OCI-LY3 (cell line): ENCODE data around the gene NCAM2.

Experiments used
- H2AFZ ChIP-seq: fragments of 200-600, 300-600 bp; shearing (Covaris generic); 2 replicates; pipeline ENCODE4 v1.6.0; 2014; ENCODE audit warnings: antibody characterized with exemption, low read depth, low read length
- H3K27ac ChIP-seq: fragments of 200-600, 300-600 bp; sonication (generic); 2 replicates; pipeline ENCODE4 v1.5.1; 2014; ENCODE audit warnings: mild to moderate bottlenecking, low read length, moderate library complexity, mixed read lengths
- H3K27me3 ChIP-seq: fragments of 200-600, 300-600 bp; sonication (generic); 2 replicates; pipeline ENCODE4 v1.6.1; 2014; ENCODE audit warnings: low read depth, low read length, mixed read lengths
- H3K36me3 ChIP-seq: fragments of 200-600, 300-600 bp; sonication (generic); replicated peaks from 2 replicates; pipeline ENCODE3; 2014; ENCODE audit warnings: low read depth, low read length, mixed read lengths
- H3K4me1 ChIP-seq: fragments of 300-600, 200-600 bp; sonication (generic); 2 replicates; pipeline ENCODE4 v1.6.1; 2014; ENCODE audit warnings: low read length, mixed read lengths
- H3K4me2 ChIP-seq: fragments of 200-600, 300-600 bp; sonication (generic); 2 replicates; pipeline ENCODE4 v1.6.1; 2014; ENCODE audit warnings: low read length, mixed read lengths
- H3K4me3 ChIP-seq: fragments of 300-600, 200-600 bp; sonication (generic); 2 replicates; pipeline ENCODE4 v1.5.1; 2014; ENCODE audit warnings: antibody characterized with exemption, mild to moderate bottlenecking, low read length, moderate library complexity
- H3K79me2 ChIP-seq: fragments of 300-600, 200-600 bp; shearing (Covaris generic); 2 replicates; pipeline ENCODE4 v1.6.1; 2014; ENCODE audit warnings: mild to moderate bottlenecking, low read length, mixed read lengths
- H3K9ac ChIP-seq: fragments of 300-600, 200-600 bp; shearing (Covaris generic); 2 replicates; pipeline ENCODE4 v1.6.0; 2014; ENCODE audit warnings: mild to moderate bottlenecking, low read length, moderate library complexity
- H3K9me3 ChIP-seq: fragments of 200-600, 300-600 bp; shearing (Covaris generic); 2 replicates; pipeline ENCODE4 v1.6.1; 2014; ENCODE audit warnings: low read length, mixed read lengths; ENCODE audit not compliant: insufficient read depth
- H4K20me1 ChIP-seq: fragments of 200-600, 300-600 bp; sonication (generic); 2 replicates; pipeline ENCODE4 v1.6.1; 2016; ENCODE audit warnings: low read length, mixed read lengths; ENCODE audit not compliant: insufficient read depth
- CTCF ChIP-seq: fragments of 200-600, 300-600 bp; sonication (generic); IDR thresholded peaks from 2 replicates; pipeline ENCODE4 v1.5.1; 2014; ENCODE audit warnings: antibody characterized with exemption, low read length, low read depth
- EZH2phosphoT487 ChIP-seq: fragments of 200-600 bp; shearing (Covaris generic); IDR thresholded peaks from 2 replicates; pipeline ENCODE4 v1.6.1; 2018; ENCODE audit warnings: antibody characterized with exemption, mixed run types, low read depth

The NCAM2 gene

GRCh38 chr21:20997311-20997635 lies 936 bp upstream of the NCAM2 start:
- Histone ChIP-seq H3K9ac (no peak overlapping the region), H3K4me2 (no peak overlapping the region)

GRCh38 chr21:20998456-20998789 lies 214 bp downstream of the NCAM2 start:
- Histone ChIP-seq H3K9me3 (no peaks in the 10 kb centered on the region), H3K9ac (no peak overlapping the region), H3K36me3 (no peaks in the 10 kb centered on the region), H2AFZ (no peak overlapping the region), H3K4me1 (peaks cover 12% of the 10 kb centered on the region), H3K79me2 (no peaks in the 10 kb centered on the region), H3K4me2 (no peak overlapping the region), H3K27ac (no peak overlapping the region), H3K27me3 (no peaks in the 10 kb centered on the region), H4K20me1 (no peaks in the 10 kb centered on the region), H3K4me3 (no peak overlapping the region)
- TF ChIP-seq EZH2phosphoT487 (no peak), CTCF (no peak)

More at GRCh38 chr21:20997311-20997635, 936 bp upstream of the NCAM2 start:
- Histone ChIP-seq H3K27me3 (no peaks in the 10 kb centered on the region), H3K36me3 (no peaks in the 10 kb centered on the region), H3K9me3 (no peaks in the 10 kb centered on the region), H3K4me1 (peaks cover 10% of the 10 kb centered on the region), H3K4me3 (no peak overlapping the region), H3K27ac (no peak overlapping the region), H3K79me2 (no peaks in the 10 kb centered on the region), H4K20me1 (no peaks in the 10 kb centered on the region), H2AFZ (no peak overlapping the region)
- TF ChIP-seq EZH2phosphoT487 (no peak), CTCF (no peak)

- Histone ChIP-seq H3K36me3 (no peaks in the 10 kb centered on the region), H3K4me1 (peaks cover 12% of the 10 kb centered on the region), H3K79me2 (no peaks in the 10 kb centered on the region), H3K9ac (no peak overlapping the region), H2AFZ (no peak overlapping the region), H3K4me2 (no peak overlapping the region), H4K20me1 (no peaks in the 10 kb centered on the region), H3K4me3 (no peak overlapping the region), H3K27me3 (no peaks in the 10 kb centered on the region), H3K9me3 (no peaks in the 10 kb centered on the region), H3K27ac (no peak overlapping the region)
- TF ChIP-seq CTCF (no peak), EZH2phosphoT487 (no peak)
Observed at GRCh38 chr21:20998886-20999285, 677 bp downstream of the NCAM2 start.

- H3K36me3 ChIP-seq, result no peaks in the 10 kb centered on the region
- TF ChIP-seq EZH2phosphoT487 (no peak), CTCF (peak; percentile 74)
- H3K79me2 ChIP-seq, result no peaks in the 10 kb centered on the region
- no peak overlapping the region for H2AFZ ChIP-seq
- H3K9ac ChIP-seq, result no peak overlapping the region
- H3K27me3 ChIP-seq, result no peaks in the 10 kb centered on the region
- no peaks in the 10 kb centered on the region for H3K9me3 ChIP-seq
- H3K4me1 ChIP-seq, result peaks cover 12% of the 10 kb centered on the region
- no peaks in the 10 kb centered on the region for H4K20me1 ChIP-seq
- no peak overlapping the region for H3K4me2 ChIP-seq
- H3K27ac ChIP-seq, result no peak overlapping the region
- no peak overlapping the region for H3K4me3 ChIP-seq
Observed at GRCh38 chr21:20999659-21000058, 1.4 kb downstream of the NCAM2 start.
